AG10803 (cell line): ENCODE measurements around the gene CPEB1.

Experiments
- DNase-seq: peaks from one replicate; pipeline ENCODE4 v3.0.0; 2010; ENCODE audit warnings: low read depth
- H3K4me3 ChIP-seq: 2 replicates; pipeline ENCODE4 v1.5.1; 2011; ENCODE audit warnings: mild to moderate bottlenecking, low read length, control low read depth
- CTCF ChIP-seq: conservative IDR thresholded peaks from 2 replicates; pipeline ENCODE4 v1.5.1; 2011; ENCODE audit warnings: mild to moderate bottlenecking, low read length, control low read depth, inconsistent platforms

The CPEB1 gene

DNA sequence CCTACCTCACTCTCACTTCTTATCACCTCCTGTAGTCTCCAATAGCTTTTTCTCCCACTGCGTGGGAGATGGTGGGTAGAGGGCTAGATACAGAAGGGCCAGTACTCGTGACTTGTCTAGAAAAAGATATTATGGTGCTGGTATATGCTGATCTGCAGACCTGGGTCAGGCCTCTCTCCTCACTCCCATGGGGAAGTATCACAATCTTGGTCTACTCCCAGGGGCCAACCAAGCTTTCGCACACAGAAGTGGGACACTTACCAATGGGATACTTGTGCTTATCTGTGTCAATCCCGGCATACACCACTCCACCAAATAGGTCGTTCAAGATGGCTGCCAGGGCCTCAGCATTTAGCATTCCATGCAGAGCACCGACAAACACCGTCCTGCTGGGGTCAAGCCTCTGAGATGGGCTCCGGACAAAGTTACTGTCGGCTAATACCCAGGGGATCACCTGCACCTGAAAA is 97.9 kb downstream of the CPEB1 start:
- DNase-seq, result no peak
- no peak overlapping the region for H3K4me3 ChIP-seq
- TF ChIP-seq CTCF, result no peak

GRCh38 chr15:82548700-82549099 is 98.5 kb downstream of the CPEB1 start:
- no peak overlapping the region for H3K4me3 ChIP-seq
- no peak for DNase-seq
- no peak for TF ChIP-seq CTCF

GRCh38 chr15:82545478-82545877 is 101.7 kb downstream of the CPEB1 start:
- TF ChIP-seq CTCF, result no peak
- DNase-seq, result no peak
- H3K4me3 ChIP-seq, result no peak overlapping the region

- no peak for DNase-seq
- no peak overlapping the region for H3K4me3 ChIP-seq
- no peak for TF ChIP-seq CTCF
Measured at GRCh38 chr15:82545002-82545401, 102.2 kb downstream of the CPEB1 start.

- DNase-seq, result no peak
- no peak for TF ChIP-seq CTCF
- H3K4me3 ChIP-seq, result no peak overlapping the region
Measured at GRCh38 chr15:82544431-82544830, 102.7 kb downstream of the CPEB1 start.

GRCh38 chr15:82543160-82543559 is 104.0 kb downstream of the CPEB1 start:
- no peak overlapping the region for H3K4me3 ChIP-seq
- no peak for TF ChIP-seq CTCF
- peak; percentile 80 for DNase-seq

DNA sequence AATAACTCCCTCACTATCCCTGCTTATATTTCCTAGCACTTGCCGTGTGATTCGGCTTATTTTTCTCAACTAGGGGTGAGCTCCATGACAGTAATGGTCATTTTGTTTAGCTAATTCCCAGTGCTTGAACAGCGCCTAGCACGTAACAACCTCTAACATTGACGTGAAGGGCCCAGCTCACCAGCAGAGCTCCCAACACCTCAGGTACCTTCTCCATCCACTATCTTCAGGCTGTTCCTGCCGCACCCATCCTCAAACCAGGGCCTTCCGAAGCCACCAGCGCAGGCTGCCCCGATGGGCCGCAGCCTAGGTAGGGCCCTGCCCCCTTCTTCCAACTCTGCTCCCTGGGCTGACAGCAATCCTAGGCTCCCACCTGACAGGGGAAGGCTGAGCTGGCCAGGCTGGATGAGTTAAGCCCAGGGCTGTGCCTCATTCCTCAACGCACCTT is 106.2 kb downstream of the CPEB1 start:
- no peak for TF ChIP-seq CTCF
- H3K4me3 ChIP-seq, result peak overlapping the region; percentile 99
- DNase-seq, result no peak
